HCT116 (cell line): ENCODE measurements around the gene WNT11. TPM values are rescaled to one million over a fixed set of nuclear protein-coding genes. Genes with fewer than 3 reads are reported as not detected.

Experiments
- ATAC-seq: fragments of 200-7000 bp; cut with Tn5 transposase; 2 replicates; pipeline ENCODE4 v1.9.1; 2020; ENCODE audit warnings: mild to moderate bottlenecking, moderate library complexity
- BruUV-seq: library from RNA; stranded (reverse); fragments of 400-500 nt; replicated peaks from 2 replicates; lab custom pipeline; 2021; lab: Mats Ljungman, UMichigan
- CTCF ChIA-PET: fragments of 300-600 bp; sonication (Branson Sonifier 250); formaldehyde crosslinking; loops from one replicate; lab custom pipeline; 2021; ENCODE audit warnings: antibody characterized with exemption; lab: Charles Lee
- POLR2A ChIA-PET: fragments of 300-600, 350-600 bp; sonication (Branson Sonifier 250); formaldehyde crosslinking; loops from one replicate; lab custom pipeline; 2021; ENCODE audit warnings: antibody characterized with exemption; lab: Charles Lee
- RAD21 ChIA-PET, 2 experiments: fragments of 300-600 bp; sonication (Branson Sonifier 250); formaldehyde crosslinking; loops; one replicate each; lab custom pipeline; 2023; ENCODE audit warnings: low total read pairs in 2 of 2; ENCODE audit not compliant: uncharacterized antibody in 2 of 2, unreplicated experiment in 2 of 2, low non-redundant PET in 1 of 2; lab: Charles Lee
- DNase-seq: peaks from one replicate; pipeline ENCODE4 v3.0.0-alpha.2; 2010; ENCODE audit warnings: low read depth, low spot score
- H2AFZ ChIP-seq: fragments of 200-600 bp; shearing (Covaris generic), sonication (generic); 2 replicates; pipeline ENCODE4 v1.6.1; 2017; ENCODE audit warnings: low read depth, mixed run types, mixed read lengths, antibody characterized with exemption, low read length; ENCODE audit not compliant: poor library complexity, severe bottlenecking
- H3K27ac ChIP-seq: 2 replicates; pipeline ENCODE4 v1.5.1; 2012; ENCODE audit warnings: low read depth, low read length
- H3K27me3 ChIP-seq: fragments of 200-600 bp; sonication (generic); 2 replicates; pipeline ENCODE4 v1.6.1; 2016; ENCODE audit warnings: mixed run types, low read length, mixed read lengths; ENCODE audit not compliant: insufficient read depth
- H3K36me3 ChIP-seq, 2 experiments: fragments of 200-500 bp in 1 of 2; fragments of 200-600 bp in 1 of 2; sonication (Bioruptor generic) in 1 of 2; sonication (generic) in 1 of 2; 2 replicates each; pipeline versions ENCODE4 v1.5.1 to v1.6.1; 2014 to 2016; ENCODE audit warnings: low read length in 2 of 2, inconsistent platforms in 1 of 2, mixed read lengths in 1 of 2, mixed run types in 1 of 2; ENCODE audit not compliant: insufficient read depth in 2 of 2, control insufficient read depth in 1 of 2
- H3K4me1 ChIP-seq, 2 experiments: fragments of 200-600 bp in 1 of 2; sonication (generic) in 1 of 2; 2 replicates each; pipeline versions ENCODE4 v1.5.1 to v1.6.1; 2012 to 2017; ENCODE audit warnings: low read length in 2 of 2, inconsistent platforms in 1 of 2, mild to moderate bottlenecking in 1 of 2, mixed read lengths in 1 of 2, mixed run types in 1 of 2, moderate library complexity in 1 of 2; ENCODE audit not compliant: insufficient read depth in 2 of 2, control insufficient read depth in 1 of 2
- H3K4me2 ChIP-seq: fragments of 200-600 bp; sonication (generic); 2 replicates; pipeline ENCODE4 v1.6.1; 2017; ENCODE audit warnings: mixed run types, low read length, mixed read lengths
- H3K4me3 ChIP-seq, 2 experiments: fragments of 200-600 bp in 1 of 2; sonication (generic) in 1 of 2; replicated peaks in 1 of 2; 2 replicates each; pipeline ENCODE4 v1.5.1; 2011 to 2016; ENCODE audit warnings: low read length in 2 of 2, control low read depth in 1 of 2, low read depth in 1 of 2, mild to moderate bottlenecking in 1 of 2, mixed read lengths in 1 of 2, mixed run types in 1 of 2
- H3K79me2 ChIP-seq: fragments of 200-600 bp; sonication (generic); 2 replicates; pipeline ENCODE4 v1.6.1; 2017; ENCODE audit warnings: mild to moderate bottlenecking, mixed run types, low read length, moderate library complexity, mixed read lengths; ENCODE audit not compliant: insufficient read depth
- H3K9ac ChIP-seq: fragments of 200-600 bp; sonication (generic); 2 replicates; pipeline ENCODE4 v1.6.1; 2016; ENCODE audit warnings: low read length, mixed read lengths
- H3K9me2 ChIP-seq: fragments of 200-600 bp; sonication (generic), shearing (Covaris generic); 2 replicates; pipeline ENCODE4 v1.6.1; 2017; ENCODE audit warnings: mixed run types, mild to moderate bottlenecking, moderate library complexity; ENCODE audit not compliant: insufficient read depth
- H3K9me3 ChIP-seq, 2 experiments: fragments of 200-500 bp in 1 of 2; fragments of 200-600 bp in 1 of 2; sonication (Bioruptor generic) in 1 of 2; sonication (generic) in 1 of 2; 2 replicates each; pipeline ENCODE4 v1.6.1; 2014 to 2017; ENCODE audit warnings: low read length in 2 of 2, mixed read lengths in 2 of 2, inconsistent platforms in 1 of 2, low read depth in 1 of 2, mild to moderate bottlenecking in 1 of 2, mixed run types in 1 of 2, moderate library complexity in 1 of 2; ENCODE audit not compliant: control insufficient read depth in 1 of 2, insufficient read depth in 1 of 2
- H4K20me1 ChIP-seq: fragments of 200-600 bp; sonication (generic), shearing (Covaris generic); 2 replicates; pipeline ENCODE4 v1.6.1; 2017; ENCODE audit warnings: mixed run types, mild to moderate bottlenecking, moderate library complexity; ENCODE audit not compliant: insufficient read depth
- CBX3 ChIP-seq: IDR thresholded peaks from 2 replicates; pipeline ENCODE4 v1.6.1; 2012; ENCODE audit warnings: low read depth
- CEBPB ChIP-seq: IDR thresholded peaks from 2 replicates; pipeline ENCODE4 v1.6.1; 2012; ENCODE audit warnings: low read depth
- CTCF ChIP-seq, 3 experiments: fragments of 200-600 bp in 1 of 3; sonication (generic) in 1 of 3; IDR thresholded peaks in 2 of 3; conservative IDR thresholded peaks in 1 of 3; 2 replicates each; pipeline ENCODE4 v1.5.1; 2012 to 2017; ENCODE audit warnings: low read depth in 2 of 3, low read length in 2 of 3, antibody characterized with exemption in 1 of 3, borderline replicate concordance in 1 of 3, control low read depth in 1 of 3, mild to moderate bottlenecking in 1 of 3, mixed read lengths in 1 of 3, mixed run types in 1 of 3, moderate library complexity in 1 of 3; ENCODE audit not compliant: insufficient read depth in 1 of 3
- EGR1 ChIP-seq: IDR thresholded peaks from 2 replicates; pipeline ENCODE4 v1.6.1; 2012; ENCODE audit warnings: low read depth
- ELF1 ChIP-seq: IDR thresholded peaks from 2 replicates; pipeline ENCODE4 v1.6.1; 2012; ENCODE audit warnings: low read depth, borderline replicate concordance
- EZH2 ChIP-seq: fragments of 200-600 bp; sonication (generic); IDR thresholded peaks from 2 replicates; pipeline ENCODE4 v1.6.1; 2017; ENCODE audit warnings: antibody characterized with exemption, mixed run types
- EZH2phosphoT487 ChIP-seq: fragments of 200-600 bp; IDR thresholded peaks from 2 replicates; pipeline ENCODE4 v1.6.1; 2018; ENCODE audit warnings: antibody characterized with exemption, borderline replicate concordance
- FOSL1 ChIP-seq: IDR thresholded peaks from 2 replicates; pipeline ENCODE4 v1.6.1; 2012; ENCODE audit warnings: low read depth
- POLR2A ChIP-seq: IDR thresholded peaks from 2 replicates; pipeline ENCODE4 v1.7.0; 2011; ENCODE audit warnings: borderline replicate concordance; ENCODE audit not compliant: insufficient read depth, insufficient read length; ENCODE audit errors: extremely low read depth
- POLR2AphosphoS5 ChIP-seq: IDR thresholded peaks from 2 replicates; pipeline ENCODE4 v1.6.1; 2011; ENCODE audit warnings: mild to moderate bottlenecking, low read depth, low read length, moderate library complexity
- RAD21 ChIP-seq: IDR thresholded peaks from 2 replicates; pipeline ENCODE4 v1.6.1; 2012; ENCODE audit warnings: low read depth, mild to moderate bottlenecking
- SIN3A ChIP-seq: IDR thresholded peaks from 2 replicates; pipeline ENCODE4 v1.6.1; 2012; ENCODE audit warnings: low read depth
- SP1 ChIP-seq: IDR thresholded peaks from 2 replicates; pipeline ENCODE4 v1.6.1; 2012; ENCODE audit warnings: low read depth
- YY1 ChIP-seq: IDR thresholded peaks from 2 replicates; pipeline ENCODE4 v1.6.1; 2011; ENCODE audit warnings: low read length, low read depth, moderate library complexity, mild to moderate bottlenecking; ENCODE audit not compliant: insufficient replicate concordance; ENCODE audit errors: extremely low read depth
- ZBTB33 ChIP-seq: IDR thresholded peaks from 2 replicates; pipeline ENCODE4 v1.6.1; 2011; ENCODE audit warnings: mild to moderate bottlenecking, low read length, moderate library complexity; ENCODE audit not compliant: insufficient replicate concordance; ENCODE audit errors: extremely low read depth
- intact Hi-C: fragments of 100-400 bp; cut with micrococcal nuclease; formaldehyde crosslinking; loops from 2 replicates; pipeline ENCODE4 v1.10.0; 2022
- total RNA-seq: library from RNA; stranded (reverse); gene quantifications from one replicate; pipeline ENCODE4 v1.2.1, GENCODE V29; 2021; ENCODE audit not compliant: unreplicated experiment
- TF ChIP-seq, protein P1 (sequence below): IDR thresholded peaks from 2 replicates; pipeline ENCODE4 v1.6.1; 2012
- TF ChIP-seq, protein P2 (sequence below): IDR thresholded peaks from 2 replicates; pipeline ENCODE4 v1.6.1; 2012; ENCODE audit warnings: low read depth
- TF ChIP-seq, protein P3 (sequence below): IDR thresholded peaks from 2 replicates; pipeline ENCODE4 v1.6.1; 2012

Gene WNT11
- total RNA-seq, 1 experiment from 2014 or later: 1.9 TPM

- no peaks in the 10 kb centered on the region for H4K20me1 ChIP-seq
- H3K9me3 ChIP-seq: no peaks in the 10 kb centered on the region
- H3K4me3 ChIP-seq: no peak overlapping the region
- H3K27me3 ChIP-seq: no peaks in the 10 kb centered on the region
- no peak overlapping the region for H2AFZ ChIP-seq
- H3K9ac ChIP-seq: no peak overlapping the region
- DNase-seq (no peak), ATAC-seq (no peak)
- H3K4me1 ChIP-seq: no peaks in the 10 kb centered on the region
- no TSS peak for BruUV-seq
- no peaks in the 10 kb centered on the region for H3K9me2 ChIP-seq
- no peak overlapping the region for H3K27ac ChIP-seq
- H3K4me2 ChIP-seq: no peak overlapping the region
- ChIA-PET CTCF (no interaction called here), POLR2A (no interaction called here), RAD21 (no interaction called here)
- intact Hi-C loops: no loop called here
- TF ChIP-seq POLR2A (no peak), EZH2 (no peak), CTCF (IDR thresholded peaks at IDR 0.05 in 2 of 3, conservative IDR thresholded peaks at IDR 0.05 in 1 of 3; ENCODE audit: borderline replicate concordance in 1 of 3, insufficient read depth in 1 of 3, low read depth in 2 of 3, low read length in 2 of 3) (no peak), EGR1 (no peak), CBX3 (no peak), ZBTB33 (no peak), ELF1 (no peak), YY1 (no peak), RAD21 (no peak), FOSL1 (no peak), CEBPB (no peak), SP1 (no peak), SIN3A (no peak), EZH2phosphoT487 (no peak), POLR2AphosphoS5 (no peak)
- TF ChIP-seq, protein P1, sequence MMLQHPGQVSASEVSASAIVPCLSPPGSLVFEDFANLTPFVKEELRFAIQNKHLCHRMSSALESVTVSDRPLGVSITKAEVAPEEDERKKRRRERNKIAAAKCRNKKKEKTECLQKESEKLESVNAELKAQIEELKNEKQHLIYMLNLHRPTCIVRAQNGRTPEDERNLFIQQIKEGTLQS: no peak
- TF ChIP-seq, protein P2, sequence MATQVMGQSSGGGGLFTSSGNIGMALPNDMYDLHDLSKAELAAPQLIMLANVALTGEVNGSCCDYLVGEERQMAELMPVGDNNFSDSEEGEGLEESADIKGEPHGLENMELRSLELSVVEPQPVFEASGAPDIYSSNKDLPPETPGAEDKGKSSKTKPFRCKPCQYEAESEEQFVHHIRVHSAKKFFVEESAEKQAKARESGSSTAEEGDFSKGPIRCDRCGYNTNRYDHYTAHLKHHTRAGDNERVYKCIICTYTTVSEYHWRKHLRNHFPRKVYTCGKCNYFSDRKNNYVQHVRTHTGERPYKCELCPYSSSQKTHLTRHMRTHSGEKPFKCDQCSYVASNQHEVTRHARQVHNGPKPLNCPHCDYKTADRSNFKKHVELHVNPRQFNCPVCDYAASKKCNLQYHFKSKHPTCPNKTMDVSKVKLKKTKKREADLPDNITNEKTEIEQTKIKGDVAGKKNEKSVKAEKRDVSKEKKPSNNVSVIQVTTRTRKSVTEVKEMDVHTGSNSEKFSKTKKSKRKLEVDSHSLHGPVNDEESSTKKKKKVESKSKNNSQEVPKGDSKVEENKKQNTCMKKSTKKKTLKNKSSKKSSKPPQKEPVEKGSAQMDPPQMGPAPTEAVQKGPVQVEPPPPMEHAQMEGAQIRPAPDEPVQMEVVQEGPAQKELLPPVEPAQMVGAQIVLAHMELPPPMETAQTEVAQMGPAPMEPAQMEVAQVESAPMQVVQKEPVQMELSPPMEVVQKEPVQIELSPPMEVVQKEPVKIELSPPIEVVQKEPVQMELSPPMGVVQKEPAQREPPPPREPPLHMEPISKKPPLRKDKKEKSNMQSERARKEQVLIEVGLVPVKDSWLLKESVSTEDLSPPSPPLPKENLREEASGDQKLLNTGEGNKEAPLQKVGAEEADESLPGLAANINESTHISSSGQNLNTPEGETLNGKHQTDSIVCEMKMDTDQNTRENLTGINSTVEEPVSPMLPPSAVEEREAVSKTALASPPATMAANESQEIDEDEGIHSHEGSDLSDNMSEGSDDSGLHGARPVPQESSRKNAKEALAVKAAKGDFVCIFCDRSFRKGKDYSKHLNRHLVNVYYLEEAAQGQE: no peak
- TF ChIP-seq, protein P3, sequence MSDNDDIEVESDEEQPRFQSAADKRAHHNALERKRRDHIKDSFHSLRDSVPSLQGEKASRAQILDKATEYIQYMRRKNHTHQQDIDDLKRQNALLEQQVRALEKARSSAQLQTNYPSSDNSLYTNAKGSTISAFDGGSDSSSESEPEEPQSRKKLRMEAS: no peak
- no peaks in the 10 kb centered on the region for H3K79me2 ChIP-seq
- no peaks in the 10 kb centered on the region for H3K36me3 ChIP-seq
Measured at GRCh38 chr11:76141901-76142588, 64.3 kb downstream of the WNT11 start.
